Natural killer cell (primary cell): ENCODE measurements around the gene MEMO1. TPM values are rescaled to one million over a fixed set of nuclear protein-coding genes. Genes with fewer than 3 reads are reported as not detected.

Source experiments
- ATAC-seq, 3 donors: fragments of 150-1000 bp in 2 of 3; fragments of 200-7000 bp in 1 of 3; cut with Tn5 transposase; 1 replicate in 1 of 3; 2 replicates in 2 of 3; pipeline ENCODE4 v1.10.0; 2021; ENCODE audit warnings: mild to moderate bottlenecking in 2 of 3, moderate library complexity in 2 of 3
- DNase-seq, 2 donors: peaks; one replicate each; pipeline versions ENCODE4 v3.0.0 to v3.0.0-alpha.2; 2013 to 2021; ENCODE audit warnings: mixed read lengths in 1 of 2
- H3K27ac ChIP-seq: one replicate; pipeline ENCODE4 v1.5.1; 2013; ENCODE audit warnings: mild to moderate bottlenecking, low read length
- H3K27me3 ChIP-seq: one replicate; pipeline ENCODE4 v1.6.1; 2013; ENCODE audit warnings: low read length; ENCODE audit not compliant: control insufficient read depth, insufficient read depth
- H3K36me3 ChIP-seq: one replicate; pipeline ENCODE4 v1.6.1; 2013; ENCODE audit warnings: low read length; ENCODE audit not compliant: control insufficient read depth, insufficient read depth
- H3K4me1 ChIP-seq: one replicate; pipeline ENCODE4 v1.6.1; 2013; ENCODE audit warnings: low read length; ENCODE audit not compliant: control insufficient read depth, insufficient read depth
- H3K4me3 ChIP-seq: one replicate; pipeline ENCODE4 v1.5.1; 2013; ENCODE audit warnings: low read length
- H3K9me3 ChIP-seq: one replicate; pipeline ENCODE4 v1.6.1; 2013; ENCODE audit warnings: low read length; ENCODE audit not compliant: control insufficient read depth, insufficient read depth
- H3K27ac Mint-ChIP-seq, 2 donors: one replicate each; pipeline ENCODE4 v1.8.0; 2022; ENCODE audit warnings: mild to moderate bottlenecking in 2 of 2, mixed read lengths in 2 of 2, moderate library complexity in 1 of 2
- H3K27me3 Mint-ChIP-seq, 2 donors: one replicate each; pipeline ENCODE4 v1.8.0; 2022; ENCODE audit warnings: low read depth in 2 of 2, mixed read lengths in 2 of 2
- H3K36me3 Mint-ChIP-seq: one replicate; pipeline ENCODE4 v1.8.0; 2022; ENCODE audit warnings: mixed read lengths
- H3K4me1 Mint-ChIP-seq, 2 donors: one replicate each; pipeline ENCODE4 v1.8.0; 2022; ENCODE audit warnings: mixed read lengths in 2 of 2
- H3K4me3 Mint-ChIP-seq: one replicate; pipeline ENCODE4 v1.8.0; 2022; ENCODE audit warnings: mild to moderate bottlenecking, moderate library complexity, mixed read lengths
- H3K9me3 Mint-ChIP-seq, 2 donors: one replicate each; pipeline ENCODE4 v1.8.0; 2022; ENCODE audit warnings: mixed read lengths in 2 of 2
- CTCF ChIP-seq: fragments of 200-600 bp; IDR thresholded peaks from one replicate; pipeline ENCODE4 v1.8.0; 2022; ENCODE audit warnings: antibody characterized with exemption
- WGBS: methylation state at CpG from one replicate; pipeline ENCODE4 v1.1.7; 2013; ENCODE audit warnings: missing lambda C conversion rate; ENCODE audit not compliant: insufficient coverage; 5-methylcytosine and 5-hydroxymethylcytosine counted together
- intact Hi-C: fragments of 100-400 bp; cut with micrococcal nuclease; formaldehyde crosslinking; loops from one replicate; pipeline ENCODE4 v1.14.2; 2022
- total RNA-seq, 4 donors: library from RNA; stranded (reverse); fragments of 120-200 nt in 1 of 4; gene quantifications; one replicate each; pipeline versions ENCODE4 v1.2.3 to v1.2.4, GENCODE V29; 2013 to 2022

MEMO1 gene
- total RNA-seq, 3 donors from 2014 or later (not counting 1 experiment from before 2014, with no cell fraction given), result 48.6 to 51.9 (median 51.7) TPM

GRCh38 chr2:31889044-31889443, 121.8 kb downstream of the MEMO1 start:
- H3K27me3 Mint-ChIP-seq, result no peaks in the 10 kb centered on the region
- Histone ChIP-seq H3K27ac (no peak overlapping the region), H3K4me3 (no peak overlapping the region), H3K27me3 (no peaks in the 10 kb centered on the region), H3K36me3 (peaks cover 6% of the 10 kb centered on the region), H3K4me1 (no peaks in the 10 kb centered on the region), H3K9me3 (no peaks in the 10 kb centered on the region)
- no peaks in the 10 kb centered on the region for H3K9me3 Mint-ChIP-seq
- intact Hi-C loops, result no loop called here
- H3K4me1 Mint-ChIP-seq, result peaks cover 0 to 4% of the 10 kb centered on the region in 2 donors
- H3K27ac Mint-ChIP-seq, result no peak overlapping the region
- ATAC-seq (no peak), DNase-seq (no peak)
- H3K36me3 Mint-ChIP-seq, result no peaks in the 10 kb centered on the region
- TF ChIP-seq CTCF, result no peak
- no peak overlapping the region for H3K4me3 Mint-ChIP-seq

- H3K27ac Mint-ChIP-seq, result no peak overlapping the region
- no peaks in the 10 kb centered on the region for H3K9me3 ChIP-seq
- no peak overlapping the region for H3K27ac ChIP-seq
- H3K9me3 Mint-ChIP-seq, result no peaks in the 10 kb centered on the region
- H3K36me3 Mint-ChIP-seq, result no peaks in the 10 kb centered on the region
- DNase-seq (no peak), ATAC-seq (no peak)
- intact Hi-C loops, result no loop called here
- H3K4me3 ChIP-seq, result no peak overlapping the region
- H3K4me1 ChIP-seq, result no peaks in the 10 kb centered on the region
- H3K4me1 Mint-ChIP-seq, result no peaks in the 10 kb centered on the region
- H3K27me3 Mint-ChIP-seq, result no peaks in the 10 kb centered on the region
- peaks cover 6% of the 10 kb centered on the region for H3K36me3 ChIP-seq
- no peaks in the 10 kb centered on the region for H3K27me3 ChIP-seq
- WGBS, result no CpG with 5 or more reads among the region's 1 CpG
- TF ChIP-seq CTCF, result no peak
- no peak overlapping the region for H3K4me3 Mint-ChIP-seq
Measured at GRCh38 chr2:31888550-31888949, 122.3 kb downstream of the MEMO1 start.

GRCh38 chr2:31886700-31887099, 124.1 kb downstream of the MEMO1 start:
- no peak overlapping the region for H3K27ac Mint-ChIP-seq
- H3K9me3 Mint-ChIP-seq, result no peaks in the 10 kb centered on the region
- H3K27ac ChIP-seq, result no peak overlapping the region
- no peaks in the 10 kb centered on the region for H3K27me3 Mint-ChIP-seq
- ATAC-seq, result peak in 2 of 3 donors; percentile 52 to 64
- peak in 1 of 2 donors; percentile 29 for DNase-seq
- no peak overlapping the region for H3K4me3 Mint-ChIP-seq
- H3K36me3 Mint-ChIP-seq, result no peaks in the 10 kb centered on the region
- H3K4me1 ChIP-seq, result no peaks in the 10 kb centered on the region
- H3K4me1 Mint-ChIP-seq, result no peaks in the 10 kb centered on the region
- 100% methylated on average over 1 of the region's 2 CpGs for WGBS
- H3K9me3 ChIP-seq, result no peaks in the 10 kb centered on the region
- no peak for TF ChIP-seq CTCF
- intact Hi-C loops, result no loop called here
- H3K27me3 ChIP-seq, result no peaks in the 10 kb centered on the region
- H3K36me3 ChIP-seq, result peaks cover 7% of the 10 kb centered on the region
- H3K4me3 ChIP-seq, result no peak overlapping the region

GRCh38 chr2:31877008-31877407, 133.8 kb downstream of the MEMO1 start:
- DNase-seq (no peak), ATAC-seq (no peak)
- Histone ChIP-seq H3K4me1 (no peaks in the 10 kb centered on the region), H3K27me3 (no peaks in the 10 kb centered on the region), H3K9me3 (no peaks in the 10 kb centered on the region), H3K27ac (no peak overlapping the region), H3K36me3 (peaks cover 9% of the 10 kb centered on the region), H3K4me3 (no peak overlapping the region)
- Mint-ChIP-seq H3K9me3 (no peaks in the 10 kb centered on the region), H3K36me3 (no peaks in the 10 kb centered on the region), H3K4me1 (peaks cover 0 to 4% of the 10 kb centered on the region in 2 donors), H3K4me3 (no peak overlapping the region), H3K27me3 (no peaks in the 10 kb centered on the region), H3K27ac (no peak overlapping the region)
- intact Hi-C loops, result no loop called here
- no peak for TF ChIP-seq CTCF
- WGBS, result 85% methylated on average over 2 of the region's 2 CpGs
